Measurements from ENCODE around the gene PRR12. TPM values are rescaled to one million over a fixed set of nuclear protein-coding genes. Genes with fewer than 3 reads are reported as not detected.

The PRR12 gene
- total and polyA plus RNA-seq, 9 of the 15 experiments (the other 6 are each of a cell fraction or from before 2014, with no cell fraction given), result 0.01 to 21.1 (median 0.98) TPM

- H4K20me1 ChIP-seq (replicated peaks; ENCODE audit: control insufficient read depth, insufficient read depth, low read length), result peaks cover 6% of the 10 kb centered on the region; the same call in 1 of the 2 replicates
- no peak overlapping the region for H2AFZ ChIP-seq (ENCODE audit: low read depth, low read length)
- in situ Hi-C loops (cut with MboI) (no loop called here), intact Hi-C loops (cut with micrococcal nuclease) (loop anchor here (5.0 kb wide), 2 partner anchors 167 to 438 kb away; partner anchors contain the start of genes HRC, TRPM4 and TSKS)
- no peak overlapping the region for H3K4me3 ChIP-seq
- peaks cover 45% of the 10 kb centered on the region for H3K79me2 ChIP-seq (ENCODE audit: control insufficient read depth, insufficient read depth, low read length)
- H3K27ac ChIP-seq (ENCODE audit: extremely low read depth, low read depth, low read length), result no peak overlapping the region
- peaks cover 3% of the 10 kb centered on the region for H3K9me1 ChIP-seq (ENCODE audit: control insufficient read depth, insufficient read depth, low read length)
- peaks cover 7 to 55% of the 10 kb centered on the region in 2 experiments; a peak in 4 of 5 replicates for H3K4me1 ChIP-seq (replicated peaks in 1 of 2; ENCODE audit: control insufficient read depth in 2 of 2, insufficient read depth in 2 of 2, low read length in 2 of 2)
- H3K9ac ChIP-seq (ENCODE audit: insufficient read depth in 1 of 2, low read depth in 2 of 2, low read length in 2 of 2), result no peak overlapping the region
- POLR2A ChIA-PET, result no interaction called here
- no peaks in the 10 kb centered on the region for H3K27me3 ChIP-seq (ENCODE audit: control insufficient read depth in 2 of 2, insufficient read depth in 2 of 2, low read length in 2 of 2)
- no peak overlapping the region for H3K4me2 ChIP-seq (ENCODE audit: insufficient read depth, low read length)
- 96% methylated on average over 7 of the region's 35 CpGs for WGBS (ENCODE audit: insufficient coverage, low coverage, missing lambda C conversion rate)
- DNase-seq (ENCODE audit: extremely low read depth in 1 of 4, low spot score in 3 of 4), result peak in 1 of 4 experiments; percentile 1
- no TSS peak for BruUV-seq (replicated peaks)
- H3K36me3 ChIP-seq (ENCODE audit: control insufficient read depth, insufficient read depth, low read length), result peaks cover 62% of the 10 kb centered on the region
- FAIRE-seq, result no peak
- CTCF ChIA-PET (ENCODE audit: low intra/inter-chr PET ratio), result no interaction called here
- no peaks in the 10 kb centered on the region for H3K9me3 ChIP-seq (replicated peaks; ENCODE audit: control insufficient read depth, insufficient read depth, low read depth, low read length)
- TF ChIP-seq FOXA3 (CRISPR knock-in tag; conservative IDR thresholded peaks at IDR 0.05 in 1 of 2, IDR thresholded peaks at IDR 0.05 in 1 of 2) (no peak), SMARCA4 (IDR thresholded peaks at IDR 0.05) (no peak), RNF219 (CRISPR knock-in tag; IDR thresholded peaks at IDR 0.05) (no peak), ZKSCAN8 (CRISPR knock-in tag; IDR thresholded peaks at IDR 0.05) (no peak), KAT2B (IDR thresholded peaks at IDR 0.05; ENCODE audit: low read depth, low read length) (no peak)
- no peak for ATAC-seq
These were observed 4.2 kb downstream of the PRR12 start for GRCh38 chr19:49594993-49595818.

All from K562 (cell line).